IPS-NIHi7 (cell line): ENCODE results near the gene ANKRD36.
"Not testable (repeated sequence)": the region's sequence is repeated elsewhere in the genome, so short reads cannot be mapped to it uniquely, and the experiment has no call there.

Experiments used
- DNase-seq: peaks from one replicate; pipeline ENCODE4 v3.0.0; 2012; ENCODE audit warnings: mixed read lengths; ENCODE audit errors: extremely low spot score

Gene ANKRD36

GRCh38 chr2:97293687-97294086 is 180.7 kb downstream of the ANKRD36 start:
- DNase-seq: not testable (repeated sequence)
